22Rv1 (cell line): ENCODE measurements around the gene PTPN20.

Source experiments
- H3K27ac ChIP-seq: fragments of 450-650 bp; 2 replicates; pipeline ENCODE4 v1.5.1; 2017
- ZFX ChIP-seq: fragments of 450-650 bp; IDR thresholded peaks from 2 replicates; pipeline ENCODE4 v1.6.1; 2017; ENCODE audit warnings: antibody characterized with exemption, borderline replicate concordance
- TF ChIP-seq, protein P1 (sequence below): fragments of 450-650 bp; IDR thresholded peaks from 2 replicates; pipeline ENCODE4 v1.5.1; 2017; ENCODE audit warnings: mild to moderate bottlenecking

Gene PTPN20

DNA sequence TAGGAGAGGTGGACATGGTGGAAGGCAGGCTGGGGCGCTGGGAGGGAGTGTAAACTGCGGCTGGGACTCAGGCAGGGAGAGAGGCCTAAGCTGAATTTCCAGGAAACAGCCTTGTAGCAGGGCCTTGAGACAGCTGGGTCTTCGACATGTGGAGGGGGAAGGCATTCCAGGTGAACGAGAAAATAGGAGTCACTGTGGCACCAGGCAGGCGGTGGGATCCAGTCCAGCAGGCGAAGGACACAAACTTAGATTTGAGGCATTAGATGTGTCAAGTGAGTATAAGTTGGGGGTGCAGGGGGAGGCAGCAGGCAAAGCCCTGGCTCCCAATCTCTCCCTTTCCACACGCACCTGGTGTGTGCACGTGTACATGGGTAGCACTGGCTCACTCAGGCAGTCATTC is 105.3 kb downstream of the PTPN20 start:
- no peak for TF ChIP-seq ZFX
- TF ChIP-seq, protein P1, sequence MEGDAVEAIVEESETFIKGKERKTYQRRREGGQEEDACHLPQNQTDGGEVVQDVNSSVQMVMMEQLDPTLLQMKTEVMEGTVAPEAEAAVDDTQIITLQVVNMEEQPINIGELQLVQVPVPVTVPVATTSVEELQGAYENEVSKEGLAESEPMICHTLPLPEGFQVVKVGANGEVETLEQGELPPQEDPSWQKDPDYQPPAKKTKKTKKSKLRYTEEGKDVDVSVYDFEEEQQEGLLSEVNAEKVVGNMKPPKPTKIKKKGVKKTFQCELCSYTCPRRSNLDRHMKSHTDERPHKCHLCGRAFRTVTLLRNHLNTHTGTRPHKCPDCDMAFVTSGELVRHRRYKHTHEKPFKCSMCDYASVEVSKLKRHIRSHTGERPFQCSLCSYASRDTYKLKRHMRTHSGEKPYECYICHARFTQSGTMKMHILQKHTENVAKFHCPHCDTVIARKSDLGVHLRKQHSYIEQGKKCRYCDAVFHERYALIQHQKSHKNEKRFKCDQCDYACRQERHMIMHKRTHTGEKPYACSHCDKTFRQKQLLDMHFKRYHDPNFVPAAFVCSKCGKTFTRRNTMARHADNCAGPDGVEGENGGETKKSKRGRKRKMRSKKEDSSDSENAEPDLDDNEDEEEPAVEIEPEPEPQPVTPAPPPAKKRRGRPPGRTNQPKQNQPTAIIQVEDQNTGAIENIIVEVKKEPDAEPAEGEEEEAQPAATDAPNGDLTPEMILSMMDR: no peak
- H3K27ac ChIP-seq: no peak overlapping the region

DNA sequence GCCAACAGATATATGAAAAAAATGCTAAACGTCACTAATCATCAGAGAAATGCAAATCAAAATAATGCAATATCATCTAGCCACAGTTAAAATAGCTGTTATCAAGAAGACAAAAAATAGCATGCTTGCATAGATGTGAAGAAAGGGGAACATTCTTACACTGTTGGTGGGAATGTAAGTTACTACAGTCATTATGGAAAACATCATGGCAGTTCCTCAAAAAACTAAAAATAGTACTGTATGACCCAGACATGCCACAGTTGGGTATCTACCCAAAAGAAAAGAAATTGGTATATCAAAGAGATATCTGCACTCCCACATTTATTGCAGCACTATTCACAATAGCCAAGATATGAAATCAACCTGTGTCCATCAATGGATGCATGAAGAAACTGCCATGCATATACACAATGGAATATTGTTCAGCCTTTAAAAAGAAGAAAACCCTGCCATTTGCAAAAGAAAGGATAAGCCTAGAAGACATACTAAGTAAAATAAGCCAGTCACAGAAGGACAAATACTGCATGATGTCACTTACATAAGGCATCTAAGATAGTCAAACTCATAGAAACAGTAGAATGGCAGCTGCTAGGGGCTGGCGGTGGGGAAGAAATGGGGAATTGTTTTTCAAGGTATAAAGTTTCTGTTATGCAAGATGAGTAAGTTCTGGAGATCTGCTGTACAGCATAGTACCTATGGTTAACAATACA is 107.0 kb downstream of the PTPN20 start:
- H3K27ac ChIP-seq: no peak overlapping the region
- TF ChIP-seq, protein P1: no peak
- TF ChIP-seq ZFX: no peak

DNA sequence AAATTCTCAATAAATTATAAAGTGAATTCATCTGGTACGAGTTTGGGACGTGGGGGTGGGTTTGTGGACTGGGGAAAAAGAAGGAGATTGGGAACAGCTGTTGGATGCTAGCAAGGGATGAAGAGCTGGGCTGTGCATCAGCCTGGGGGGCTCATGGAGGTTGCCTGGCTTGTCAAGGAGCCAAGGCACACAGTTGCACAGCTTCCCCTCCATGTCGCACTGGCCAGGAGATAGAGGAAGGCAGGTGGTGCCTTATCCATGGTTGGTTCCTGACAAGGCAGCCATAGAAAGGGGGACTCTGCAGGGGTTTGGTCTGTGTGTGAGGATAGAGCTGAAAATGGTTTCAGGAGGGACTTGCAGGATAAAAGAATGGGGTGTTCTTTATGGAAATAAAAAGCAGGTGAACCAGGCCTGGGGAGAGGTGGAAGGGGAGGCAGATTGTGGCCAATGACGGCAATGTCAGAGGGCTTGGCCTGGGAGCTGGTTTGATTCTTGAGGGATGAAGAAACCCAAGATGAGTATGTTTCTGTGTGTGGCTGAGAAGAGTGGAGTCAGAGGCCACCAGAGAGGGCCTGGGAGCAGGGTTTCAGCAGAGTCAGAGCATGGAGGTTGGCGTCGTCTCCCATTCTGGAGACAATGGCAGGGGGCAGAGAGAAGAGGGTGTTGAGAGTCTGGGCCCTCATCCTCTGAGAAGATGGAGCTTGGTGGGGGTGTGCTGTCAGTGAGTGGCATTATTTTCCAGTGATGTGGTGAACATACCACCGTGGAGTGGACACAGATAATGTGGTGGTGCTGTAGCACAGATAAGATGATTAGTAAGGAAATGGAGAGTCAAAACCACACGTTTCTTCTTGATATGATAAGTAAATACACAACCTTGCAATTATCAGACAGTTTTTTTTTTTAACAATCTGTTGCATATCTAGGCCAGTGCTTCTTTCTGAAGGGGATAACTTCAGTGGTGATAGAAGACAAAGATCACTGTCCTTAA is 108.2 kb downstream of the PTPN20 start:
- no peak overlapping the region for H3K27ac ChIP-seq
- TF ChIP-seq, protein P1: no peak
- TF ChIP-seq ZFX: no peak

DNA sequence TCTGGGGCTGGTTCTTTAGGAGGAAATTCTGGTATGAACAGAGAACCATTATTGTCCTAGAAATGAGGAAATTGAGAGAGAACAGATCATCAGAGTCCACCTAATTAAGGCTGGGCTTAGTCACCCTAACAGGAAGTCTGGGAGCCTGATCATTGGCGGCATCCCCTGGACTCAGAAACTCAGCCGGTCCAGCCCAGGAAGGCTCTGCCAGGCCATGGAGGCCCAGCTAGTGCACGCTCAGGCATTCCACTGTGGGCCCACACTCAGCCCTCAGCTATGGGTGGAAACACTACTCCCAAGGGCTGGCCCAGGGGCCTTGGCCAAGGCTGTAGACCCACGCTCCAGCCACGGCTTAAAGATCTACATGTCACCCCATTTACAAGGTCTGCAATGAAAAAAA is 109.2 kb downstream of the PTPN20 start:
- no peak overlapping the region for H3K27ac ChIP-seq
- TF ChIP-seq, protein P1: no peak
- no peak for TF ChIP-seq ZFX

DNA sequence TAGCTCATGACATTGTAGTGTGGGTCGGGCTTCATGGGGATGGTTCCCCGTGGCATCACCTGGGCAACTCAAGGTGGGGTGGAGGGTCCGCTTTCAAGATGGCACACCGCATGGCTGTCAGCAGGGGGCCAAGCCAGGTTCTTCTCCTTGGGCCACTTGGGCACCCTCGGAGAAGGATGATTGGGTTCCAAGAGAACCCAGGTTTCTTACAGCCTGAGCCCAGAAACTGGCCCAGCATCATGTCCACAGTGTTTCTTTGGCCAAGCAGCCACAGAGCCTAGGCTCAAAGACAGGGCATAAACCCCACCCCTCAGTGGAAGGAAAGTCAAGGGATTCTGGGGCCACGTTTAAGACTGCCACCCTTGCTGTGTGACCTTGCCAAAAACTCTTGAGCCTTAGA is 110.6 kb downstream of the PTPN20 start:
- TF ChIP-seq, protein P1: no peak
- no peak for TF ChIP-seq ZFX
- H3K27ac ChIP-seq: no peak overlapping the region

DNA sequence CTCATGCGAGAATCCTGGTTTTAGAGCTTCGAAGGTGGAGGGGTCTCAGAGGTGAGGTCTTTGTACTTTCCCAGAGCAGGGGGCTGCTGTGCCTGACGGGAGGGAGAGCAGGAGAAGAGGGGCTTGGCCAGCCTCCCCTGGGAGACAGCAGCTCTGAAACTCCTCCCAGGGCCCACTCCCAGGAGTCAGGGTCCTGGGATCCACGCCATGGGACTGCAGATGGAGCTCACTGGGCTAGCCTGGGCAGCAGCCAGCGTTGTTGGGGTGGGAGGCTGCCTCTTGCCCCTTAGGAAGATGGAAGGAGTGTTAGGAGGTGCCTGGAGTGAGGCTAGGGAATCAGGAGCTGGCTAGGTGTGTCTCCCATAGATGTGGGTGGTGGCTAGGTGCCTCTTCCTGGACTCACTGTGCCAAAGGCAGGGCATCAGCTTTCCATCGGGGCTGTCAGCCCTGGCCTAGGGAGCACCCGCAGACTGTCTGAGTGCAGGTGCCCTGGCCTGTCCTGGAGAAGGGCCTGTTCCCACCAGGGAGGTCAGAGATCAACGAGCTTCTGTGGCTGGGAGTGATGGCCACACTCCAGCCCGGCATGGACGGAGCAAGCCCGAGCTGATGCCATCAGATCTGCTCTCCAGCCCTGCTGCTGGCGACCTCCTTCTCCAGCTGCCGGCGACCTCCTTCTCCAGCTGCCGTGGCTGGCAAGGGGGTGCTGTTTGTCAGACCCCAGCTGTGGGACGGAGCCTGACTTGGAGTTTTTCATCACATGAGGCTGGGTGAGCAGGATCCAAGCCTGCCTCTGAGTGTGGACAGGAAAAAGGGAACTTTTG is 111.3 kb downstream of the PTPN20 start:
- TF ChIP-seq ZFX: no peak
- TF ChIP-seq, protein P1: no peak

More for the DNA sequence above, 111.3 kb downstream of the PTPN20 start:
- H3K27ac ChIP-seq: no peak overlapping the region
